ENCODE data around the gene CDH5.

CDH5 gene

DNA sequence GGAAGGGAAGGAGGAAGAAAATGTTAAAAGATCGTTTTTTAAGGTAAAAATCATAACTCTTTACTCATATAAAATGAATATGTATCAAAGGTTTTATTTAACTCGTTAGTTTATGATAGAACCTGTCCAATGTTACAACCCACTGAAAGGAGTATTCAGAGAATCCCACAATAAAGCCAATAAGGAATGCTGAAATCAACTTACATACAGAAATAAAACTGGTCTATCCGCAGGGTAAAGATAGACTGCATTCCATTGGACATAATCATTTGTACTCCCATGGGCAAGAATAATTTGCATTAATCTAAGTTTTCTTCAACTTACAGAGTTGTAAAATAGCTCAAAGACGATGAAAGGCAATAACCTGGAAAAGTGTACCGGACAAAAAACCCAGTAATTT, 42.7 kb downstream of the CDH5 start:
- TF ChIP-seq TEAD4 (IDR thresholded peaks at IDR 0.05) (peak; percentile 48; the same call in 1 of the 2 replicates), TCF12 (IDR thresholded peaks at IDR 0.05; ENCODE audit: low read depth) (no peak)

DNA sequence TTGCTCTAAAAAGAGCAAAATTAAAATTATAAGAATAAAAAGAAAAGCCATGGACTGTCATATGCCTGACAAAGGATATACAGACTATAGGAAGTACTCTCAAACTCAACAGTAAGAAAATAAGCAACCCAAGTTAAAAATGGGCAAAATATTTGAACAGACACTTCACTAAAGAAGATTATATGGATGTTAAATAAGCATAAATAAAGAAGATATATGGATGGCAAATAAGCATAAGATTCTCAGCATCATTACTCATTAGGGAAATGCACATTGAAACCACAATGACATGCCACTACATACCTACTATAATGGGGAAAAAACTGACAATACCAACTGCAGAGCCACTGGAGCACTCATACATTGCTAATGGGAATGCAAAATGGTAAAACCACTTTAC, 45.7 kb downstream of the CDH5 start:
- TF ChIP-seq EP300 (IDR thresholded peaks at IDR 0.05; ENCODE audit: borderline replicate concordance) (no peak), NFIC (IDR thresholded peaks at IDR 0.05) (no peak), YY1 (IDR thresholded peaks at IDR 0.05; ENCODE audit: low read depth) (no peak), RAD21 (IDR thresholded peaks at IDR 0.05; ENCODE audit: low read depth) (no peak), EGR1 (IDR thresholded peaks at IDR 0.05) (no peak)
- TF ChIP-seq, protein P1, sequence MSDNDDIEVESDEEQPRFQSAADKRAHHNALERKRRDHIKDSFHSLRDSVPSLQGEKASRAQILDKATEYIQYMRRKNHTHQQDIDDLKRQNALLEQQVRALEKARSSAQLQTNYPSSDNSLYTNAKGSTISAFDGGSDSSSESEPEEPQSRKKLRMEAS (IDR thresholded peaks at IDR 0.05), result no peak

DNA sequence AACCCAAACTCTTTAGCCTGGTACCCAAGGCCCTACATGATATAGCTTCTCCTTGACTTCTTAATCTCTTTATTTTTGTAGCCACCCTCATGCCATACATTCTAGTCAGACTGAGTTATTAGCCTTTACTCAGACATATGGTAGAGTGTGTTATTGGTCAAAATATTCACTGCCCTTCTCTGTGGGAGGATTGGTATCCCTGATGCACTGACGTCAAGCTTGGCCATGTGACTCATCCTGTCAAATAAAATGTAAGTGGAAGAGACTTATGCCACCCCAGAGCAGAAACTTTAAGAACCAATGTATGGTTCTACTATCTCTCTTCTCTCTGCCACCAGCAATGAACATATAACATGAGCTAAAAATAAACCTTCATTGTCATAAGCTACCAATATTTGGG, 48.4 kb downstream of the CDH5 start:
- TF ChIP-seq EP300 (IDR thresholded peaks at IDR 0.05; ENCODE audit: borderline replicate concordance), result no peak
- TF ChIP-seq TEAD4 (IDR thresholded peaks at IDR 0.05), result no peak
- TF ChIP-seq, protein P2, sequence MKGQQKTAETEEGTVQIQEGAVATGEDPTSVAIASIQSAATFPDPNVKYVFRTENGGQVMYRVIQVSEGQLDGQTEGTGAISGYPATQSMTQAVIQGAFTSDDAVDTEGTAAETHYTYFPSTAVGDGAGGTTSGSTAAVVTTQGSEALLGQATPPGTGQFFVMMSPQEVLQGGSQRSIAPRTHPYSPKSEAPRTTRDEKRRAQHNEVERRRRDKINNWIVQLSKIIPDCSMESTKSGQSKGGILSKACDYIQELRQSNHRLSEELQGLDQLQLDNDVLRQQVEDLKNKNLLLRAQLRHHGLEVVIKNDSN (IDR thresholded peaks at IDR 0.05), result no peak
- TF ChIP-seq TCF12 (IDR thresholded peaks at IDR 0.05; ENCODE audit: low read depth), result no peak
- TF ChIP-seq, protein P3, sequence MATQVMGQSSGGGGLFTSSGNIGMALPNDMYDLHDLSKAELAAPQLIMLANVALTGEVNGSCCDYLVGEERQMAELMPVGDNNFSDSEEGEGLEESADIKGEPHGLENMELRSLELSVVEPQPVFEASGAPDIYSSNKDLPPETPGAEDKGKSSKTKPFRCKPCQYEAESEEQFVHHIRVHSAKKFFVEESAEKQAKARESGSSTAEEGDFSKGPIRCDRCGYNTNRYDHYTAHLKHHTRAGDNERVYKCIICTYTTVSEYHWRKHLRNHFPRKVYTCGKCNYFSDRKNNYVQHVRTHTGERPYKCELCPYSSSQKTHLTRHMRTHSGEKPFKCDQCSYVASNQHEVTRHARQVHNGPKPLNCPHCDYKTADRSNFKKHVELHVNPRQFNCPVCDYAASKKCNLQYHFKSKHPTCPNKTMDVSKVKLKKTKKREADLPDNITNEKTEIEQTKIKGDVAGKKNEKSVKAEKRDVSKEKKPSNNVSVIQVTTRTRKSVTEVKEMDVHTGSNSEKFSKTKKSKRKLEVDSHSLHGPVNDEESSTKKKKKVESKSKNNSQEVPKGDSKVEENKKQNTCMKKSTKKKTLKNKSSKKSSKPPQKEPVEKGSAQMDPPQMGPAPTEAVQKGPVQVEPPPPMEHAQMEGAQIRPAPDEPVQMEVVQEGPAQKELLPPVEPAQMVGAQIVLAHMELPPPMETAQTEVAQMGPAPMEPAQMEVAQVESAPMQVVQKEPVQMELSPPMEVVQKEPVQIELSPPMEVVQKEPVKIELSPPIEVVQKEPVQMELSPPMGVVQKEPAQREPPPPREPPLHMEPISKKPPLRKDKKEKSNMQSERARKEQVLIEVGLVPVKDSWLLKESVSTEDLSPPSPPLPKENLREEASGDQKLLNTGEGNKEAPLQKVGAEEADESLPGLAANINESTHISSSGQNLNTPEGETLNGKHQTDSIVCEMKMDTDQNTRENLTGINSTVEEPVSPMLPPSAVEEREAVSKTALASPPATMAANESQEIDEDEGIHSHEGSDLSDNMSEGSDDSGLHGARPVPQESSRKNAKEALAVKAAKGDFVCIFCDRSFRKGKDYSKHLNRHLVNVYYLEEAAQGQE (IDR thresholded peaks at IDR 0.05; ENCODE audit: low read depth), result no peak
- TF ChIP-seq FOXM1 (IDR thresholded peaks at IDR 0.05; ENCODE audit: borderline replicate concordance, low read depth), result no peak
- TF ChIP-seq CEBPB (IDR thresholded peaks at IDR 0.05), result no peak
- TF ChIP-seq RAD21 (IDR thresholded peaks at IDR 0.05; ENCODE audit: low read depth), result no peak

DNA sequence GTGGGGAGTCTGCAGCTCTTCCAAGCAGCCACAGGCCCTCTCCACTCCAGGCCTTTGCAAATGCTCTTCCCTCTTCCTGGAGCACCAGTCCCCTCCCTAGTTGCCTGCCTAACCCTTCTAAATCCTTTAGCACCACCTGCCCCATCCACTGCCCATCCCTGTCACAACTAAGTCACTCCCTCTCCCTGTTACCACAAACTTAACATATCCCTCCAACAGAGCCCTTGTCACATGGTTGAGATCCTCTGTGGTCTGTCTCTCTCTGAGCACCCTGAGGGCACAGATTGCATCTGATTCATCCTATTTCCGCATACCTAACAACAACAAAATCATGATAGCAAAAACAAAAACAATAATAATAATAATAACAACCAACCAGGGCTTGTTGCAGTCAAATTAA, 49.6 kb downstream of the CDH5 start:
- TF ChIP-seq FOXM1 (IDR thresholded peaks at IDR 0.05; ENCODE audit: borderline replicate concordance, low read depth) (no peak), RAD21 (IDR thresholded peaks at IDR 0.05; ENCODE audit: low read depth) (no peak), NFIC (IDR thresholded peaks at IDR 0.05) (no peak), TCF12 (IDR thresholded peaks at IDR 0.05; ENCODE audit: low read depth) (no peak), ZBTB7A (IDR thresholded peaks at IDR 0.05; ENCODE audit: low read depth) (no peak), YY1 (IDR thresholded peaks at IDR 0.05; ENCODE audit: low read depth) (no peak), TEAD4 (IDR thresholded peaks at IDR 0.05) (no peak), EP300 (IDR thresholded peaks at IDR 0.05; ENCODE audit: borderline replicate concordance) (no peak), CREB1 (IDR thresholded peaks at IDR 0.05; ENCODE audit: low read depth) (no peak), EGR1 (IDR thresholded peaks at IDR 0.05) (no peak), CEBPB (IDR thresholded peaks at IDR 0.05) (no peak), TAF1 (IDR thresholded peaks at IDR 0.05; ENCODE audit: low read depth) (no peak)
- TF ChIP-seq, protein P3 (IDR thresholded peaks at IDR 0.05; ENCODE audit: low read depth), result no peak
- TF ChIP-seq, protein P1 (IDR thresholded peaks at IDR 0.05), result no peak
- TF ChIP-seq, protein P2 (IDR thresholded peaks at IDR 0.05), result no peak

DNA sequence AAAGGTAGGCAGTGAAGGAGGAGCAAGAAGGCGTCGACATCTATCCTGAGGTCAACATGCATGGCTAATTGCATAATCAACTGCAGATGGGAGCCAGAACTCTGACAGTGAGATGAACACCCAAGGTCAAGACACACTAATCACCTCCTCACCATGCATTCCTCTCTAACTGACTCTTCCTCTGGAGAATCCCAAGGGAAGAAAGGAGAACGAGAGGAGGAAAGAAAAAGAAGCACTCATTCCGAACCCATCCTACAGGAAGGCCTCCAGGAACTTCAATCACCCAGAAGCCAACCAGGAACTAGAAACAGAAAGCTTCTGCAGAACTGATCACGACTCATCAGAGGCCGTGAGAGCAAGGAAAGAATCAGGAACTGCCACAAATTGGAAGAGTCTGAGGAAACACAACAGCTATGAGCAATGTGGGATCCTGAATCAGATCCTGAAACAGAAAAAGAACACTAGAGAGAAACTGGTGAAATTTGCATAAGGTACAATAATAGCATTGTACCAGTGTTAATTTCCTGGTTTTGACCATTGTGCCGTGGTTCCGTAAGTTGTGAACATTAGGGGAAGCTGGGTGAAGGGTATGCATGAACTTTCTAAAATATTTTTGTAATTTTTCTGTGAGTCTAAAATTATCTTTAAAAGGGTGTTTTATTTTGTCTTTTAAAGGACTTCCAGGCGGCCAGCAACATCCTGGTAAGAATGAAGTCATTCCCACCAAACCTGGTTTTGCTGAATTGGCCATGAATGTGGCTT, 50.6 kb downstream of the CDH5 start:
- TF ChIP-seq YY1 (IDR thresholded peaks at IDR 0.05; ENCODE audit: low read depth), result no peak
- no peak for TF ChIP-seq EP300 (IDR thresholded peaks at IDR 0.05; ENCODE audit: borderline replicate concordance)

DNA sequence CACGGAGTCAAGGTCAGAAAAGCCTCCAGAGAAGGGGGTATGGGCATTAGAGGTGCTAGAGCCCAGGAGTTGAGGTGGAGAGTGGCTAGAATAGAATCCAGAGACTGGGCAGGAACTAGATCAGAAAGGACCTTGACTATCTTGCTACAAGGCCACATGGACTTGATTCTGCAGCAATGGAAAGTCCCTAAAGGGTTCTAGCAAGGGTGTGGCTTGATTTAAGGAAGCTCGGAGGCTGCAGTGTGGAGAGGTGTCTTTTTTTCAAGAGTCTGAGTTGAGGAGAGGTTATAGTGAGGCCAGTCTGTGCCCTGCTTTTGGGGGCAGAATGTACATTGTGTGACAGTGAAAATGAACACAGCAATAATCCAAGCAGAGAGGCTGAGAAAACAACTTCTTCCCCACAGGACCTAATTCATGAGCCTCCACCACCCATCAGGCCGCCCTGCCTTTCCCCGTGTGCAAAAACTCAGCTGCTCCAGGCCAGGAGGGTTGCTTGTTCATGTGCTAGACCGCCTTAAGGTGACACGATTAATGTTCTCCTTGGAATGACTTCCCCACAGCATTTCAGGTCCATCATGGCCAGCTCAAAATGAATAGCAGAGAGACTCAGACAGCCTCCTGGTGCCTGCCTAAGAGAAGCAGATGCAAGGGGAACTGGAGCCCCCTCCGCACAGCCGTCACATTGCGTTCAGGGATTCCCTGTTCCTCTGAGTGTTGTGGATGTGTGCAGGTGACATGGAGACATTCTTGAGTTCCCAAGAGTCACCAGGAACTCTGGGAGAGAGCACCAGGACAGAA, 51.9 kb downstream of the CDH5 start:
- TF ChIP-seq RAD21 (IDR thresholded peaks at IDR 0.05; ENCODE audit: low read depth) (no peak), YY1 (IDR thresholded peaks at IDR 0.05; ENCODE audit: low read depth) (no peak), TCF12 (IDR thresholded peaks at IDR 0.05; ENCODE audit: low read depth) (no peak), EP300 (IDR thresholded peaks at IDR 0.05; ENCODE audit: borderline replicate concordance) (no peak), EGR1 (IDR thresholded peaks at IDR 0.05) (no peak), NFIC (IDR thresholded peaks at IDR 0.05) (no peak)
- TF ChIP-seq, protein P3 (IDR thresholded peaks at IDR 0.05; ENCODE audit: low read depth), result no peak
- TF ChIP-seq, protein P1 (IDR thresholded peaks at IDR 0.05), result no peak
